Keratinocyte (primary cell): ENCODE results near the gene LHX4.

ENCODE experiments used
- CTCF ChIP-seq, 3 experiments: IDR thresholded peaks in 1 of 3; conservative IDR thresholded peaks in 1 of 3; optimal IDR thresholded peaks in 1 of 3; 2 replicates in 2 of 3; 3 replicates in 1 of 3; pipeline versions ENCODE3 to v1.5.1; 2011; ENCODE audit warnings: low read length in 3 of 3, mild to moderate bottlenecking in 3 of 3, moderate library complexity in 2 of 3, control low read depth in 1 of 3, inconsistent platforms in 1 of 3; ENCODE audit not compliant: insufficient read depth in 2 of 3; ENCODE audit errors: extremely low read depth in 1 of 3
- EZH2 ChIP-seq: IDR thresholded peaks from one replicate; pipeline ENCODE4 v1.6.1; 2012; ENCODE audit warnings: inconsistent platforms, mild to moderate bottlenecking, low read length, moderate library complexity

- peak; percentile 92 to 96 (median 96) for TF ChIP-seq CTCF (optimal IDR thresholded peaks at IDR 0.05 in 1 of 3, IDR thresholded peaks at IDR 0.05 in 1 of 3, conservative IDR thresholded peaks at IDR 0.05 in 1 of 3; ENCODE audit: extremely low read depth in 1 of 3, insufficient read depth in 2 of 3, low read length in 3 of 3)
- TF ChIP-seq EZH2: no peak
Measured at GRCh38 chr1:180252638-180253536, 22.8 kb downstream of the LHX4 start.
